HepG2 (cell line): ENCODE data around the gene CPEB2. TPM values are rescaled to one million over a fixed set of nuclear protein-coding genes. Genes with fewer than 3 reads are reported as not detected.

Experiments used
- ATAC-seq: fragments of 200-7000 bp; cut with Tn5 transposase; 3 replicates; pipeline ENCODE4 v1.9.1; 2020; ENCODE audit warnings: mild to moderate bottlenecking, moderate library complexity
- BruUV-seq: library from RNA; stranded (reverse); fragments of 400-500 nt; replicated peaks from 2 replicates; lab custom pipeline; 2021; lab: Mats Ljungman, UMichigan
- CTCF ChIA-PET: fragments of 300-600 bp; formaldehyde crosslinking; extraction: SDS; loops from one replicate; lab custom pipeline; 2021; ENCODE audit warnings: low total read pairs, inconsistent platforms, low intra/inter-chr PET ratio; lab: Yijun Ruan, JAX
- POLR2A ChIA-PET: fragments of 350-600 bp; sonication (Branson Sonifier 250); formaldehyde crosslinking; loops from one replicate; lab custom pipeline; 2020; ENCODE audit warnings: antibody characterized with exemption, inconsistent platforms; lab: Yijun Ruan, JAX
- DNase-seq: peaks from one replicate; pipeline ENCODE4 v3.0.0-alpha.2; 2015; ENCODE audit warnings: low spot score
- FAIRE-seq: peaks from 3 replicates; lab custom pipeline; 2011; peaks lifted over from hg19 to GRCh38; lab: Jason Lieb, UNC
- H2AFZ ChIP-seq: one replicate; pipeline ENCODE4 v1.6.1; 2011; ENCODE audit warnings: low read length, inconsistent platforms
- H3K27ac ChIP-seq: fragments of 300-600 bp; 3 replicates; pipeline ENCODE4 v1.8.0; 2011; ENCODE audit warnings: mixed run types, mild to moderate bottlenecking, mixed read lengths, low read length, inconsistent platforms; ENCODE audit not compliant: insufficient read depth; ENCODE audit errors: extremely low read length
- H3K27me3 ChIP-seq, 2 experiments: fragments of 200-600 bp in 1 of 2; 2 replicates in 1 of 2; 3 replicates in 1 of 2; pipeline versions ENCODE4 v1.6.0 to v1.8.0; 2011; ENCODE audit warnings: low read length in 2 of 2, mild to moderate bottlenecking in 2 of 2, moderate library complexity in 2 of 2, inconsistent platforms in 1 of 2; ENCODE audit not compliant: insufficient read depth in 2 of 2, control insufficient read depth in 1 of 2
- H3K36me3 ChIP-seq, 2 experiments: fragments of 200-600 bp in 1 of 2; replicated peaks in 1 of 2; 2 replicates in 1 of 2; 3 replicates in 1 of 2; pipeline versions ENCODE4 v1.5.1 to v1.8.0; 2011; ENCODE audit warnings: low read length in 2 of 2, inconsistent platforms in 1 of 2; ENCODE audit not compliant: insufficient read depth in 2 of 2, control insufficient read depth in 1 of 2
- H3K4me1 ChIP-seq: 2 replicates; pipeline ENCODE4 v1.5.1; 2012; ENCODE audit warnings: low read length, inconsistent platforms; ENCODE audit not compliant: insufficient read depth
- H3K4me2 ChIP-seq: 2 replicates; pipeline ENCODE4 v1.6.0; 2011; ENCODE audit warnings: low read depth, low read length, inconsistent platforms
- H3K4me3 ChIP-seq, 3 experiments: fragments of 200-600 bp in 1 of 3; sonication (generic), shearing (Covaris generic) in 1 of 3; replicated peaks in 1 of 3; 2 replicates each; pipeline ENCODE4 v1.5.1; 2011 to 2016; ENCODE audit warnings: low read length in 3 of 3, inconsistent platforms in 2 of 3, low read depth in 2 of 3, mild to moderate bottlenecking in 2 of 3, control low read depth in 1 of 3, mixed read lengths in 1 of 3; ENCODE audit not compliant: insufficient read depth in 1 of 3
- H3K79me2 ChIP-seq: one replicate; pipeline ENCODE4 v1.6.1; 2011; ENCODE audit warnings: low read length, inconsistent platforms; ENCODE audit not compliant: insufficient read depth
- H3K9ac ChIP-seq: 2 replicates; pipeline ENCODE4 v1.6.0; 2011; ENCODE audit warnings: mild to moderate bottlenecking, low read depth, low read length, inconsistent platforms; ENCODE audit not compliant: insufficient read depth
- H3K9me3 ChIP-seq: 2 replicates; pipeline ENCODE4 v1.5.1; 2012; ENCODE audit warnings: mild to moderate bottlenecking, low read length
- H4K20me1 ChIP-seq: 2 replicates; pipeline ENCODE4 v1.6.0; 2011; ENCODE audit warnings: inconsistent platforms, mild to moderate bottlenecking, low read length, moderate library complexity; ENCODE audit not compliant: insufficient read depth
- CEBPG ChIP-seq: IDR thresholded peaks from 2 replicates; pipeline ENCODE4 v1.6.1; 2016
- GATAD2A ChIP-seq: IDR thresholded peaks from 2 replicates; pipeline ENCODE4 v1.6.1; 2016
- HES4 ChIP-seq: sonication (generic); formaldehyde crosslinking; IDR thresholded peaks from 2 replicates; pipeline ENCODE4 v1.9.0; 2021; ENCODE audit warnings: mild to moderate bottlenecking, missing genetic modification reagents, borderline replicate concordance
- KLF9 ChIP-seq: IDR thresholded peaks from 2 replicates; pipeline ENCODE4 v1.6.1; 2016; ENCODE audit warnings: low read depth
- RARA ChIP-seq: IDR thresholded peaks from 2 replicates; pipeline ENCODE4 v1.6.1; 2016; ENCODE audit warnings: missing genetic modification reagents, missing compliant biosample characterization
- TBX3 ChIP-seq: fragments of 450-650 bp; IDR thresholded peaks from 2 replicates; pipeline ENCODE4 v1.6.1; 2017; ENCODE audit warnings: antibody characterized with exemption, mild to moderate bottlenecking, inconsistent platforms, borderline replicate concordance
- ZNF556 ChIP-seq: sonication (generic); formaldehyde crosslinking; IDR thresholded peaks from 2 replicates; pipeline ENCODE4 v1.4.0; 2020; ENCODE audit warnings: mild to moderate bottlenecking, missing genetic modification reagents, borderline replicate concordance
- ZNF567 ChIP-seq: sonication (generic); formaldehyde crosslinking; IDR thresholded peaks from 2 replicates; pipeline ENCODE4 v1.8.1; 2023; ENCODE audit warnings: mild to moderate bottlenecking, missing genetic modification reagents, borderline replicate concordance
- ZNF878 ChIP-seq: sonication (generic); formaldehyde crosslinking; IDR thresholded peaks from 2 replicates; pipeline ENCODE4 v1.8.1; 2023; ENCODE audit warnings: mild to moderate bottlenecking, missing genetic modification reagents, moderate library complexity
- WGBS: methylation state at CpG from one replicate; pipeline ENCODE4 v1.1.6; 2017; ENCODE audit warnings: low lambda C conversion rate; 5-methylcytosine and 5-hydroxymethylcytosine counted together
- in situ Hi-C: cut with HindIII; loops from 2 replicates; pipeline ENCODE4 v1.10.0; 2017; ENCODE audit warnings: low pct_unique_long_range_greater_than_20kb; ENCODE audit not compliant: extremely low pct_ligation_motif_present
- intact Hi-C: fragments of 100-400 bp; cut with micrococcal nuclease; formaldehyde crosslinking; loops from one replicate; pipeline ENCODE4 v1.10.0; 2022; ENCODE audit not compliant: unreplicated experiment
- polyA plus RNA-seq, 8 experiments: library from polyadenylated mRNA; depleted of rRNA in 3 of 8; stranded (reverse) in 7 of 8; unstranded in 1 of 8; fragments of >200 nt; fragmentation: Illumina TruSeq in 4 of 8; extraction: Trizol in 4 of 8; gene quantifications; 2 replicates each; pipeline versions ENCODE4 v1.2.1 to v1.2.3, GENCODE V29; 2011 to 2016; ENCODE audit warnings: low read depth in 4 of 8, missing spikeins in 1 of 8, mixed read lengths in 1 of 8; ENCODE audit not compliant: insufficient read depth in 1 of 8
- total RNA-seq, 5 experiments: library from RNA; depleted of rRNA; stranded (reverse); fragments of >200 nt; fragmentation: Illumina TruSeq; extraction: Trizol; gene quantifications; 2 replicates each; pipeline ENCODE4 v1.2.3, GENCODE V29; 2016; ENCODE audit warnings: low read depth in 1 of 5

Gene CPEB2
- total and polyA plus RNA-seq, 2 of the 13 experiments (the other 11 are each of a cell fraction or from before 2014, with no cell fraction given) = 2.0 to 2.5 TPM

DNA sequence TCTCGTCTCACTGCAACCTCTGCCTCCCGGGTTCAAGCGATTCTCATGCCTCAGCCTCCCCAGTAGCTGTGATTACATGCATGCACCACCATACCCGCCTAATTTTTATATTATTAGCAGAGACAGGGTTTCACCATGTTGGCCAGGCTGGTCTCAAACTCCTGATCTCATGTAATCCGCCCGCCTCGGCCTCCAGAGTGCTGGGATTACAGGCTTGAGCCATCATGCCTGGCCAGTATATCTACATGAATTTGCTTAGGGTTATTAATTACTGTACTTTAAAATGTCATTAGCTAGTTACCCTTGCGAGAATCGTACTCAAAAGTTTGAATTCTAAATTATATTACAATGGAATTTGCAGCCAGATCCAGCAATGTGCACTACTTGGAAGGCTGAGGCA, 8.9 kb downstream of the CPEB2 start (continued):
- TF ChIP-seq CEBPG (CRISPR knock-in tag) = no peak
- TF ChIP-seq HES4 (CRISPR knock-in tag) = no peak
- TF ChIP-seq KLF9 = no peak
- no peak for TF ChIP-seq ZNF556 (CRISPR knock-in tag)
- TF ChIP-seq TBX3 = no peak
- TF ChIP-seq ZNF567 (CRISPR knock-in tag) = no peak

DNA sequence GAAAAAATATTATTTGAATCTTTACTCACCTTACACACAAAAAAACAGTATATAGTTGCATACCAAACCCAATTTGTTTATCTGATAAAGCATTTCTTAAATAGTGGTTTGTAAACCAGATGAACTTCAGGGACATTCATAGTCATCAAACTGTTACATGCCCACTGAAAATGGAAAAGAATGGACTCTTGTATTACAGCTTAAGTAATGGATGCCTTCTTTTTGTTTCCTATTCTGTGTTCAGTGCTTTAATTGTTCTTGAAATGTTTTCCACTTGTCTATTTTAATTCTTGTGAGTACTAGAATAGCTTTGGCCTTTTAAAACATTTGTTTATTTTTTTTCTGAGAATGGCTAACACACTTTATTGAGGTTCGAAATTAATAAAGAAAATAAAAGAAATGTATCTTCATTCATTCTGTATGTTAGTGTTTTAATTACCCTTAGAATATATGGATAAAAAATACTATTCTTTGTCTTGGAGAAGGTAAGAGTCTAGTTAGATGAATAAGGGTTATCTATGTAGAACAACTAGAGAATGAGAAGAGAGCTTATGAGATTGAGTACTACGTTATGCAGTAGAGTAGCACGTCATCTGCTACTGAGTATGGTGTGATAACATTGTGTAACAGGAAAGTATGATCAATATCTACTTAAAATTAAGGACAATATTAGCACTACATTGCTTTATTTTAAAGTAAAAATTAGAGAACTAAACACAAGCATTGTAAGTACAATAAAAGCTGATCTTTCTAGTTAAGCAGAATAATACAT, 9.9 kb downstream of the CPEB2 start:
- Histone ChIP-seq H3K36me3 (peaks cover 0 to 2% of the 10 kb centered on the region in 2 experiments; a peak in 2 of 5 replicates), H4K20me1 (no peaks in the 10 kb centered on the region), H3K4me3 (no peak overlapping the region), H3K9ac (no peak overlapping the region), H3K27ac (no peak overlapping the region), H3K4me1 (peaks cover 6% of the 10 kb centered on the region), H3K4me2 (no peak overlapping the region), H2AFZ (no peak overlapping the region), H3K27me3 (no peaks in the 10 kb centered on the region), H3K9me3 (no peaks in the 10 kb centered on the region), H3K79me2 (peaks cover 2% of the 10 kb centered on the region)
- WGBS = 93% methylated on average over 3 of the region's 3 CpGs
- no TSS peak for BruUV-seq
- no peak for FAIRE-seq
- DNase-seq = no peak
- TF ChIP-seq RARA (CRISPR knock-in tag) (no peak), ZNF878 (CRISPR knock-in tag) (no peak), GATAD2A (CRISPR knock-in tag) (no peak)
- intact Hi-C loops (no loop called here), in situ Hi-C loops (loop anchor here (25.0 kb wide), 2 partner anchors 650 to 1375 kb away; partner anchors contain the start of genes BOD1L1 and FBXL5)
- ATAC-seq = no peak
- ChIA-PET POLR2A (no interaction called here), CTCF (no interaction called here)
